NT2/D1 (cell line): ENCODE measurements around the gene FGF22.

Experiments used
- DNase-seq: peaks from one replicate; pipeline ENCODE4 v3.0.0-alpha.2; 2011; ENCODE audit warnings: low read depth, low spot score
- H3K27me3 ChIP-seq: 2 replicates; pipeline ENCODE4 v1.6.0; 2011; ENCODE audit warnings: mild to moderate bottlenecking; ENCODE audit not compliant: insufficient read length, insufficient read depth
- H3K36me3 ChIP-seq: 2 replicates; pipeline ENCODE4 v1.6.1; 2011; ENCODE audit warnings: mild to moderate bottlenecking, low read length, mixed read lengths; ENCODE audit not compliant: insufficient read depth, insufficient read length
- H3K4me1 ChIP-seq: 2 replicates; pipeline ENCODE4 v1.5.1; 2011; ENCODE audit not compliant: insufficient read depth, insufficient read length
- H3K4me3 ChIP-seq: 2 replicates; pipeline ENCODE4 v1.5.1; 2011; ENCODE audit warnings: low read depth; ENCODE audit not compliant: insufficient read length
- H3K9ac ChIP-seq: 2 replicates; pipeline ENCODE4 v1.6.0; 2011; ENCODE audit warnings: low read depth; ENCODE audit not compliant: insufficient read length
- H3K9me3 ChIP-seq: 2 replicates; pipeline ENCODE4 v1.5.1; 2011; ENCODE audit warnings: mild to moderate bottlenecking, low read length; ENCODE audit not compliant: insufficient read depth
- SUZ12 ChIP-seq: IDR thresholded peaks from 2 replicates; pipeline ENCODE4 v1.6.1; 2011; ENCODE audit not compliant: insufficient read length, insufficient read depth; ENCODE audit errors: extremely low read depth
- YY1 ChIP-seq: IDR thresholded peaks from 2 replicates; pipeline ENCODE4 v1.6.1; 2011; ENCODE audit not compliant: insufficient read length, insufficient read depth
- ZNF274 ChIP-seq: IDR thresholded peaks from 2 replicates; pipeline ENCODE4 v1.6.1; 2011; ENCODE audit warnings: mild to moderate bottlenecking, low read depth, low read length

FGF22 gene

DNA sequence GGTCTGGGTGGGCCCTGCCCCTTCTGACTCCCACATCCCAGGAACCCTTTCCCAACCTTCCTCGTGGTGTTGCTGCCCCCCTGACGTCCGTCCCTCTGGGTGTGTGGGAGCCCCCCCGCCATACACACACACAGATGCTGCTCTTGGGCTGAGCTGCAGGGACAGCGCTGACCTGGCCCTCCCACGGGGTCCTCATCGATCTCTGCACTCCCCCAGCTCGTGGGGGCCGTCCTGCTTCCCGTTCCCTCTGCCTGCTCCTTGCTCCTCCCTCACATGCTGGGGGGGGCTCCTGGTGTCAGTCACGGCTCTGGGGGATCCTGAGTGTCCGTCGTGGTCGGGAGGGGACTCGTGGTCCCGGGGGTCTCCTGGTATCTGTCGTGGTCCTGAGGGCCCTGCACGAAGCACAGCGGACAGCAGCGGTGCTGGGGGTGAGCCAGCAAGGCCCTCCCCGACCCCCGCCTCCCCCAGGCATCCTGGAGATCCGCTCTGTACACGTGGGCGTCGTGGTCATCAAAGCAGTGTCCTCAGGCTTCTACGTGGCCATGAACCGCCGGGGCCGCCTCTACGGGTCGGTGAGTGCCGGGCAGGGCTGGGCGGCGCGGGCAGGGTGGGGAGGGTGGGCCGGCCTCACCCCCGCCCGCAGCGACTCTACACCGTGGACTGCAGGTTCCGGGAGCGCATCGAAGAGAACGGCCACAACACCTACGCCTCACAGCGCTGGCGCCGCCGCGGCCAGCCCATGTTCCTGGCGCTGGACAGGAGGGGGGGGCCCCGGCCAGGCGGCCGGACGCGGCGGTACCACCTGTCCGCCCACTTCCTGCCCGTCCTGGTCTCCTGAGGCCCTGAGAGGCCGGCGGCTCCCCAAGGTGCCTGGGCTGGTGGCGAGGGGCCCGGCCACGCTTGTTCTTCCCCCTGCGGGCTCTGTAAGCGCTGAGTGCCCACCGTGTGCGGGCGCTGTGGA lies 3.4 kb downstream of the FGF22 start:
- TF ChIP-seq ZNF274 (no peak), SUZ12 (no peak), YY1 (no peak)
- H3K9me3 ChIP-seq, result no peaks in the 10 kb centered on the region
- peaks cover 12% of the 10 kb centered on the region for H3K27me3 ChIP-seq
- no peak overlapping the region for H3K4me3 ChIP-seq
- DNase-seq, result no peak
- H3K4me1 ChIP-seq, result peaks cover 12% of the 10 kb centered on the region
- H3K9ac ChIP-seq, result no peak overlapping the region
- H3K36me3 ChIP-seq, result peaks cover 60% of the 10 kb centered on the region

DNA sequence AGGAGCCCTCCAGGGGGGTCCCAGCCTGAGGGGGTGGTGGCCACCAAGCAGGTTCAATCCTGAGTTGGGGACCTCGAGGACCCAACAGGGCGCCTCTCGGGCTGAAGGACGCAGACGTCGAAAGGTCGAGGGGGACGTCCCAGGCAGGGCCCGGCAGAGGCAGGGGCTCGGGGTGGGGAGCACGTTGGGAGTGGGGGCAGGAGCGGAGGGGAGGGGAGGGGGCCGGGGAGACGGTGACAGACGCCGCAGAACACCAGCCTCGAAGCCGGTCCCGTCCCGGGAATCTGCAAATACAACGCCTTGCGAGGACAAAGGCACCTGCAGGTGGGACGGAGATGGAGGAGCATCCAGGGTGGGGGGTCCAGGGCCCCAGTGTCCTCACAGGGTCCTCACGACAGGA lies 4.1 kb downstream of the FGF22 start:
- no peak for TF ChIP-seq ZNF274
- TF ChIP-seq SUZ12, result no peak
- no peak for TF ChIP-seq YY1
- DNase-seq, result no peak
- Histone ChIP-seq H3K9me3 (no peaks in the 10 kb centered on the region), H3K27me3 (peaks cover 6% of the 10 kb centered on the region), H3K9ac (no peak overlapping the region), H3K36me3 (peaks cover 67% of the 10 kb centered on the region), H3K4me1 (peaks cover 12% of the 10 kb centered on the region), H3K4me3 (no peak overlapping the region)

DNA sequence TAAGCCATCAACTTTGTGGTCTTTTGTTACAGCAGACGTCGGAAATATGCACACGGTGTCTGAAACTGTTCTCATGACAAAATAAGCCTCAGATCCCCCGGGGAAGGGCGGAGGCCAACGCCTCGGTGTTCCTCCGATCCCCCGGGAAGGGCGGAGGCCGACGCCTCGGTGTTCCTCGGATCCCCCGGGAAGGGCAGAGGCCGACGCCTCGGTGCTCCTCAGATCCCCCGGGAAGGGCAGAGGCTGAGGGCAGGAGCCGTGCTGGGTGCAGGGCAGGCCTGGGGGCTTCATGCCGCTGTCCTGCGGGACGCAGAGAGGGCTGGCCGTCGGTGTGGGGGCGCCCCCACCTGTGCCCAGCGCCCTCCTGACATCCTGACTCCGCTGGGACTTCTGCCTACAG lies 4.7 kb downstream of the FGF22 start:
- Histone ChIP-seq H3K9ac (no peak overlapping the region), H3K4me3 (no peak overlapping the region), H3K9me3 (no peaks in the 10 kb centered on the region), H3K27me3 (peaks cover under 1% of the 10 kb centered on the region), H3K4me1 (peaks cover 7% of the 10 kb centered on the region), H3K36me3 (peaks cover 72% of the 10 kb centered on the region)
- TF ChIP-seq ZNF274 (no peak), YY1 (no peak), SUZ12 (no peak)
- DNase-seq, result no peak

GRCh38 chr19:644789-645188 lies 5.1 kb downstream of the FGF22 start:
- Histone ChIP-seq H3K36me3 (peaks cover 76% of the 10 kb centered on the region), H3K4me1 (peaks cover 7% of the 10 kb centered on the region), H3K9me3 (no peaks in the 10 kb centered on the region), H3K27me3 (no peaks in the 10 kb centered on the region), H3K9ac (no peak overlapping the region), H3K4me3 (no peak overlapping the region)
- no peak for DNase-seq
- TF ChIP-seq SUZ12, result no peak
- no peak for TF ChIP-seq ZNF274
- TF ChIP-seq YY1, result no peak

- TF ChIP-seq SUZ12 (no peak), YY1 (no peak), ZNF274 (no peak)
- Histone ChIP-seq H3K4me1 (peaks cover 2% of the 10 kb centered on the region), H3K9me3 (no peaks in the 10 kb centered on the region), H3K4me3 (no peak overlapping the region), H3K27me3 (no peaks in the 10 kb centered on the region), H3K9ac (no peak overlapping the region), H3K36me3 (peaks cover 76% of the 10 kb centered on the region)
- DNase-seq, result no peak
These were observed 6.5 kb downstream of the FGF22 start for GRCh38 chr19:645912-646778.

- Histone ChIP-seq H3K9ac (no peak overlapping the region), H3K27me3 (no peaks in the 10 kb centered on the region), H3K9me3 (no peaks in the 10 kb centered on the region), H3K4me1 (peaks cover 2% of the 10 kb centered on the region), H3K4me3 (no peak overlapping the region), H3K36me3 (peaks cover 79% of the 10 kb centered on the region)
- DNase-seq, result no peak
- TF ChIP-seq SUZ12 (no peak), ZNF274 (no peak), YY1 (no peak)
These were observed 7.3 kb downstream of the FGF22 start for GRCh38 chr19:646779-647565.
